CD14-positive monocyte (primary cell): ENCODE results near the gene WBP11. TPM values are rescaled to one million over a fixed set of nuclear protein-coding genes. Genes with fewer than 3 reads are reported as not detected.

Experiments used
- DNase-seq, 3 donors: peaks; one replicate each; pipeline ENCODE4 v3.0.0-alpha.2; 2011 to 2022
- H2AFZ ChIP-seq: 2 replicates; pipeline ENCODE4 v1.6.0; 2012; ENCODE audit warnings: mild to moderate bottlenecking, low read depth, low read length, inconsistent platforms; ENCODE audit not compliant: insufficient read depth, poor library complexity, severe bottlenecking
- H3K27ac ChIP-seq, 2 donors: 1 replicate in 1 of 2; 2 replicates in 1 of 2; pipeline ENCODE4 v1.5.1; 2012 to 2013; ENCODE audit warnings: low read length in 2 of 2, control low read depth in 1 of 2, inconsistent platforms in 1 of 2, low read depth in 1 of 2, mild to moderate bottlenecking in 1 of 2
- H3K27me3 ChIP-seq, 2 donors: one replicate each; pipeline versions ENCODE4 v1.6.0 to v1.6.1; 2011 to 2013; ENCODE audit warnings: low read length in 2 of 2; ENCODE audit not compliant: control insufficient read depth in 2 of 2, insufficient read depth in 2 of 2
- H3K36me3 ChIP-seq, 2 donors: replicated peaks in 1 of 2; 1 replicate in 1 of 2; 2 replicates in 1 of 2; pipeline versions ENCODE4 v1.5.1 to v1.6.1; 2012 to 2013; ENCODE audit warnings: low read length in 2 of 2, control low read depth in 1 of 2, inconsistent platforms in 1 of 2, mild to moderate bottlenecking in 1 of 2; ENCODE audit not compliant: insufficient read depth in 2 of 2, control insufficient read depth in 1 of 2
- H3K4me1 ChIP-seq, 2 donors: 1 replicate in 1 of 2; 2 replicates in 1 of 2; pipeline versions ENCODE4 v1.5.1 to v1.6.1; 2012 to 2013; ENCODE audit warnings: low read length in 2 of 2, control low read depth in 1 of 2, inconsistent platforms in 1 of 2, mild to moderate bottlenecking in 1 of 2, moderate library complexity in 1 of 2; ENCODE audit not compliant: insufficient read depth in 2 of 2, control insufficient read depth in 1 of 2
- H3K4me2 ChIP-seq: replicated peaks from 2 replicates; pipeline ENCODE3; 2012; ENCODE audit warnings: low read length, moderate library complexity, mild to moderate bottlenecking; ENCODE audit not compliant: poor library complexity, severe bottlenecking; ENCODE audit errors: extremely low read depth
- H3K4me3 ChIP-seq, 3 experiments: fragments of 200-600 bp in 1 of 3; sonication (generic) in 1 of 3; replicated peaks in 1 of 3; 1 replicate in 2 of 3; 2 replicates in 1 of 3; pipeline ENCODE4 v1.5.1; 2011 to 2013; ENCODE audit warnings: low read length in 3 of 3, mild to moderate bottlenecking in 3 of 3, control low read depth in 2 of 3, low read depth in 2 of 3, inconsistent platforms in 1 of 3, moderate library complexity in 1 of 3
- H3K79me2 ChIP-seq: 2 replicates; pipeline ENCODE4 v1.6.0; 2012; ENCODE audit warnings: mild to moderate bottlenecking, control low read depth, inconsistent platforms, low read length, moderate library complexity; ENCODE audit not compliant: insufficient read depth
- H3K9ac ChIP-seq: 2 replicates; pipeline ENCODE4 v1.6.0; 2017; ENCODE audit warnings: low read length, mild to moderate bottlenecking; ENCODE audit not compliant: insufficient read depth, poor library complexity, severe bottlenecking
- H3K9me3 ChIP-seq, 2 donors: replicated peaks in 1 of 2; 1 replicate in 1 of 2; 2 replicates in 1 of 2; pipeline versions ENCODE4 v1.5.1 to v1.6.1; 2012 to 2013; ENCODE audit warnings: low read length in 2 of 2, control low read depth in 1 of 2; ENCODE audit not compliant: control insufficient read depth in 1 of 2, insufficient read depth in 1 of 2
- H4K20me1 ChIP-seq: 2 replicates; pipeline ENCODE4 v1.6.0; 2012; ENCODE audit warnings: mild to moderate bottlenecking, low read length, control low read depth, moderate library complexity; ENCODE audit not compliant: insufficient read depth
- H3K27ac Mint-ChIP-seq, 7 donors: one replicate each; pipeline ENCODE4 v1.8.0; 2020; ENCODE audit warnings: mild to moderate bottlenecking in 7 of 7, mixed read lengths in 7 of 7, moderate library complexity in 6 of 7, inconsistent platforms in 2 of 7
- H3K27me3 Mint-ChIP-seq, 3 donors: one replicate each; pipeline ENCODE4 v1.8.0; 2021 to 2022; ENCODE audit warnings: low read depth in 3 of 3, mild to moderate bottlenecking in 3 of 3, mixed read lengths in 3 of 3, moderate library complexity in 3 of 3, inconsistent platforms in 1 of 3
- H3K36me3 Mint-ChIP-seq, 2 donors: one replicate each; pipeline ENCODE4 v1.8.0; 2020; ENCODE audit warnings: mixed read lengths in 2 of 2, inconsistent platforms in 1 of 2, mild to moderate bottlenecking in 1 of 2
- H3K4me1 Mint-ChIP-seq: one replicate; pipeline ENCODE4 v1.8.0; 2020; ENCODE audit warnings: mild to moderate bottlenecking, mixed read lengths
- H3K4me3 Mint-ChIP-seq, 2 donors: one replicate each; pipeline ENCODE4 v1.8.0; 2020; ENCODE audit warnings: mild to moderate bottlenecking in 2 of 2, mixed read lengths in 2 of 2, moderate library complexity in 1 of 2
- H3K9me3 Mint-ChIP-seq, 7 donors: one replicate each; pipeline ENCODE4 v1.8.0; 2020 to 2022; ENCODE audit warnings: mixed read lengths in 7 of 7, mild to moderate bottlenecking in 6 of 7, moderate library complexity in 6 of 7, inconsistent platforms in 2 of 7
- CTCF ChIP-seq: fragments of 200-600 bp; IDR thresholded peaks from one replicate; pipeline ENCODE4 v1.8.0; 2022; ENCODE audit warnings: antibody characterized with exemption, mild to moderate bottlenecking
- WGBS: methylation state at CpG from one replicate; pipeline ENCODE4 v1.1.5; 2013; ENCODE audit warnings: missing lambda C conversion rate; ENCODE audit not compliant: insufficient coverage; 5-methylcytosine and 5-hydroxymethylcytosine counted together
- intact Hi-C, 2 donors: fragments of 100-400 bp; cut with micrococcal nuclease; formaldehyde crosslinking; loops; one replicate each; pipeline versions ENCODE4 v1.15.0 to v1.15.1; 2023
- polyA plus RNA-seq, 3 donors: library from polyadenylated mRNA; depleted of rRNA in 1 of 3; unstranded in 2 of 3; stranded (reverse) in 1 of 3; fragments of 300-500 nt in 2 of 3; fragments of >200 nt in 1 of 3; fragmentation: Illumina TruSeq in 2 of 3; gene quantifications; 1 replicate in 2 of 3; 2 replicates in 1 of 3; pipeline ENCODE4 v1.2.3, GENCODE V29; 2012 to 2021

The WBP11 gene
- polyA plus RNA-seq, 3 donors = 20.5 to 46.2 (median 29.2) TPM

GRCh38 chr12:14833336-14833735, 30.1 kb upstream of the WBP11 start:
- TF ChIP-seq CTCF = no peak
- Histone ChIP-seq H4K20me1 (no peaks in the 10 kb centered on the region), H3K36me3 (no peaks in the 10 kb centered on the region), H3K27ac (no peak overlapping the region), H3K4me1 (no peaks in the 10 kb centered on the region), H3K27me3 (peaks cover 0 to 2% of the 10 kb centered on the region in 2 donors), H3K9ac (no peak overlapping the region), H3K79me2 (no peaks in the 10 kb centered on the region), H2AFZ (no peak overlapping the region), H3K9me3 (no peaks in the 10 kb centered on the region), H3K4me3 (no peak overlapping the region), H3K4me2 (no peak overlapping the region)
- peaks cover 0 to 8% (median 3%) of the 10 kb centered on the region in 3 donors for H3K27me3 Mint-ChIP-seq
- no CpG with 5 or more reads among the region's 3 CpGs for WGBS
- H3K4me1 Mint-ChIP-seq = no peaks in the 10 kb centered on the region
- intact Hi-C loops = no loop called here
- H3K9me3 Mint-ChIP-seq = no peaks in the 10 kb centered on the region
- no peak overlapping the region for H3K27ac Mint-ChIP-seq
- no peak overlapping the region for H3K4me3 Mint-ChIP-seq
- H3K36me3 Mint-ChIP-seq = no peaks in the 10 kb centered on the region
- no peak for DNase-seq

- H3K27ac Mint-ChIP-seq = no peak overlapping the region
- intact Hi-C loops = no loop called here
- Histone ChIP-seq H3K27ac (no peak overlapping the region), H3K79me2 (no peaks in the 10 kb centered on the region), H3K9ac (no peak overlapping the region), H2AFZ (no peak overlapping the region), H3K36me3 (no peaks in the 10 kb centered on the region), H3K9me3 (no peaks in the 10 kb centered on the region), H4K20me1 (no peaks in the 10 kb centered on the region), H3K4me1 (no peaks in the 10 kb centered on the region), H3K4me3 (no peak overlapping the region), H3K27me3 (peaks cover 0 to 2% of the 10 kb centered on the region in 2 donors), H3K4me2 (no peak overlapping the region)
- H3K4me1 Mint-ChIP-seq = no peaks in the 10 kb centered on the region
- H3K27me3 Mint-ChIP-seq = peaks cover 0 to 13% (median 5%) of the 10 kb centered on the region in 3 donors
- peaks cover 0 to 2% (median 0%) of the 10 kb centered on the region in 7 donors for H3K9me3 Mint-ChIP-seq
- DNase-seq = peak; percentile 2 to 18 (median 18)
- H3K36me3 Mint-ChIP-seq = no peaks in the 10 kb centered on the region
- TF ChIP-seq CTCF = no peak
- no peak overlapping the region for H3K4me3 Mint-ChIP-seq
Measured at GRCh38 chr12:14828892-14829291, 25.6 kb upstream of the WBP11 start.
